ENCODE data around the gene KCNK5.

Gene KCNK5

GRCh38 chr6:39221115-39221514, 8.2 kb downstream of the KCNK5 start:
- Histone ChIP-seq H3K9ac (ENCODE audit: low read length) (no peak overlapping the region), H3K9me3 (ENCODE audit: insufficient read depth, low read length) (no peaks in the 10 kb centered on the region), H3K4me3 (ENCODE audit: insufficient read depth, low read length, poor library complexity, severe bottlenecking) (no peak overlapping the region), H3K27me3 (ENCODE audit: low read length) (no peaks in the 10 kb centered on the region; the same call in 1 of the 2 replicates), H2AFZ (ENCODE audit: low read depth, low read length, severe bottlenecking) (no peak overlapping the region), H3K27ac (ENCODE audit: low read depth, low read length) (no peak overlapping the region), H4K20me1 (ENCODE audit: low read depth, low read length) (no peaks in the 10 kb centered on the region), H3K79me2 (ENCODE audit: insufficient read depth, low read length) (no peaks in the 10 kb centered on the region), H3K9me2 (replicated peaks; ENCODE audit: insufficient read depth, low read length) (no peaks in the 10 kb centered on the region), H3K36me3 (ENCODE audit: low read length) (no peaks in the 10 kb centered on the region), H3K4me2 (ENCODE audit: low read depth, low read length, poor library complexity, severe bottlenecking) (no peak overlapping the region), H3F3A (ENCODE audit: insufficient read depth) (no peaks in the 10 kb centered on the region)
- TF ChIP-seq CTCF (IDR thresholded peaks at IDR 0.05; ENCODE audit: insufficient read depth, low read length, poor library complexity, severe bottlenecking) = no peak

- Histone ChIP-seq H3K27ac (ENCODE audit: low read depth, low read length) (no peak overlapping the region), H3K9ac (ENCODE audit: low read length) (no peak overlapping the region), H3K27me3 (ENCODE audit: low read length) (peaks cover 3% of the 10 kb centered on the region; the same call in 1 of the 2 replicates), H2AFZ (ENCODE audit: low read depth, low read length, severe bottlenecking) (no peak overlapping the region), H3K9me3 (ENCODE audit: insufficient read depth, low read length) (no peaks in the 10 kb centered on the region), H3K9me2 (replicated peaks; ENCODE audit: insufficient read depth, low read length) (no peaks in the 10 kb centered on the region), H4K20me1 (ENCODE audit: low read depth, low read length) (no peaks in the 10 kb centered on the region), H3K79me2 (ENCODE audit: insufficient read depth, low read length) (no peaks in the 10 kb centered on the region), H3K4me3 (ENCODE audit: insufficient read depth, low read length, poor library complexity, severe bottlenecking) (no peak overlapping the region), H3F3A (ENCODE audit: insufficient read depth) (no peaks in the 10 kb centered on the region), H3K4me2 (ENCODE audit: low read depth, low read length, poor library complexity, severe bottlenecking) (no peak overlapping the region), H3K36me3 (ENCODE audit: low read length) (no peaks in the 10 kb centered on the region)
- TF ChIP-seq EZH2phosphoT487 (conservative IDR thresholded peaks at IDR 0.05; ENCODE audit: low read length) (no peak), CTCF (IDR thresholded peaks at IDR 0.05; ENCODE audit: insufficient read depth, low read length, poor library complexity, severe bottlenecking) (no peak)
Observed at GRCh38 chr6:39218868-39219567, 10.3 kb downstream of the KCNK5 start.

GRCh38 chr6:39217177-39217864, 12.0 kb downstream of the KCNK5 start:
- TF ChIP-seq EZH2phosphoT487 (conservative IDR thresholded peaks at IDR 0.05; ENCODE audit: low read length) (no peak), CTCF (IDR thresholded peaks at IDR 0.05; ENCODE audit: insufficient read depth, low read length, poor library complexity, severe bottlenecking) (no peak)
- H3K27me3 ChIP-seq (ENCODE audit: low read length) = peaks cover 3% of the 10 kb centered on the region; the same call in 1 of the 2 replicates
- no peaks in the 10 kb centered on the region for H3K36me3 ChIP-seq (ENCODE audit: low read length)
- H2AFZ ChIP-seq (ENCODE audit: low read depth, low read length, severe bottlenecking) = no peak overlapping the region
- H3K9me2 ChIP-seq (replicated peaks; ENCODE audit: insufficient read depth, low read length) = no peaks in the 10 kb centered on the region
- no peak overlapping the region for H3K4me3 ChIP-seq (ENCODE audit: insufficient read depth, low read length, poor library complexity, severe bottlenecking)
- H3K79me2 ChIP-seq (ENCODE audit: insufficient read depth, low read length) = no peaks in the 10 kb centered on the region
- no peak overlapping the region for H3K4me2 ChIP-seq (ENCODE audit: low read depth, low read length, poor library complexity, severe bottlenecking)
- no peak overlapping the region for H3K27ac ChIP-seq (ENCODE audit: low read depth, low read length)
- no peak overlapping the region for H3K9ac ChIP-seq (ENCODE audit: low read length)
- H4K20me1 ChIP-seq (ENCODE audit: low read depth, low read length) = no peaks in the 10 kb centered on the region
- no peaks in the 10 kb centered on the region for H3F3A ChIP-seq (ENCODE audit: insufficient read depth)
- H3K9me3 ChIP-seq (ENCODE audit: insufficient read depth, low read length) = no peaks in the 10 kb centered on the region
